HG03196 (cell line): ENCODE data around the gene SEPTIN12.

Source experiments
- ATAC-seq: cut with Tn5 transposase; IDR thresholded peaks from one replicate; pipeline ENCODE4 v1.9.1; 2021; ENCODE audit not compliant: unreplicated experiment

Gene SEPTIN12, protein sequence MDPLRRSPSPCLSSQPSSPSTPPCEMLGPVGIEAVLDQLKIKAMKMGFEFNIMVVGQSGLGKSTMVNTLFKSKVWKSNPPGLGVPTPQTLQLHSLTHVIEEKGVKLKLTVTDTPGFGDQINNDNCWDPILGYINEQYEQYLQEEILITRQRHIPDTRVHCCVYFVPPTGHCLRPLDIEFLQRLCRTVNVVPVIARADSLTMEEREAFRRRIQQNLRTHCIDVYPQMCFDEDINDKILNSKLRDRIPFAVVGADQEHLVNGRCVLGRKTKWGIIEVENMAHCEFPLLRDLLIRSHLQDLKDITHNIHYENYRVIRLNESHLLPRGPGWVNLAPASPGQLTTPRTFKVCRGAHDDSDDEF

GRCh38 chr16:4787627-4788482 lies at the start of gene SEPTIN12:
TSS of gene SEPTIN12 (minus strand) at chr16:4788345. CDS start at chr16:4787645, 700 bp downstream.
- ATAC-seq: no peak

DNA sequence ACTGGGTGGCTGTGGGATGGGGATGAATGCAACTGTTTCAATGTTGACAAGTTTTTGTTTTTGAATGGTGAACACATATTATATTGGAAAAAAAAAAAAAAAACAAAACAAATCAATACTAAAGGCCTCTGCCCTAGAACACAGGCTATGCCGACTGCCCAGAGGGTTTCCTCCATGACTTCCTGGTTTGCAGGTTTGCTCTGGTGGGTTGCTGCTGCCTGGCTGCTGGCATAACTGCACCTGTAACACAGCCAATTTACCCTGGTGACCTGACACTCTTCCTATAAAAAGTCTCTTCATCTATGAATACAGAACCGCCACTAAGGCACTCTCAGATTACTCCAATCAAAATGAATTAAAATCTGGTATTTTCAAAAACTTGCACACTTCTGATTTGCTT lies 48.6 kb upstream of the SEPTIN12 start:
- no peak for ATAC-seq

DNA sequence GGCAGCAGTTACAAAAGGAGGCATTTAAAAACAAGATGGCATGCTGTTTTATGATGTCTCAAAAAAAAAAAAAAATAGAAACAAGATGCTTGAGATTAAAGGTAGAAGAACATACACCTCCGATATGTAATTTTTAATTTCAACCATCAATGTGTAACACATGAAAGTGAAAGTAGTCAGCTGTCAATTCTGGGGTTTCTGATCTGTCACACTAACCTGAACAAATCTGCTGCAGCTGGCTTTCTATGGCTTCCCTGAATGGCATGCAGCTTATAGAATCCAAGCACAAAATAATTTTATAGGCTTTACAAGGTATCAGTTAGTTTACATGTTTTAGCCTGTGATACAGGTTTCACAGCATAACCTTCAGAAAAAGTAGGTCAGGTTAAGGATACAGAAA lies 45.4 kb upstream of the SEPTIN12 start:
- no peak for ATAC-seq

- ATAC-seq: no peak
Measured at GRCh38 chr16:4832698-4833343, 44.7 kb upstream of the SEPTIN12 start.

GRCh38 chr16:4831616-4832015 lies 43.5 kb upstream of the SEPTIN12 start:
- no peak for ATAC-seq

GRCh38 chr16:4830408-4830807 lies 42.3 kb upstream of the SEPTIN12 start:
- ATAC-seq: no peak

- ATAC-seq: no peak
Measured at GRCh38 chr16:4828567-4829321, 40.6 kb upstream of the SEPTIN12 start.

GRCh38 chr16:4826980-4827379 lies 38.8 kb upstream of the SEPTIN12 start:
- no peak for ATAC-seq

- ATAC-seq: no peak
Measured at GRCh38 chr16:4826526-4826925, 38.4 kb upstream of the SEPTIN12 start.

GRCh38 chr16:4825196-4825595 lies 37.1 kb upstream of the SEPTIN12 start:
- ATAC-seq: no peak

DNA sequence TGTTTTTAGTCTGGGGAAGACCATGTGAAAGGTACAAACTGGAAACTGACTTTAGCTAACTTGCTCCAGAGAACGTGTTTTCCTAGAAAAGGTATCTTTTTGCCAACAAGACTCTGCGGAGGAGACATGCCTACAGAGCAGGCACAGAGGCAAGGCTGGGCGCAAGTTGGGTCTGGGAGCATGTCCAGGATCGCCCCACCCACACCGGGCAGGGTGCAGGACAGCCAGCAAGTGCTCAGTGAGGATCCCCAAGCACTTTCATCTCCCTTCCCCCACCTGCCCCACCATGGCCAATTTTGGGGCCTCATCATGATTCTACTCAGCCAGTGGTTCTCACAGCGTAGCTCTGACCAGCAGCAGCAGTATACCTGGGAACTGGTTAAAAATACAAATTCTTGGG lies 32.5 kb upstream of the SEPTIN12 start:
- no peak for ATAC-seq

- no peak for ATAC-seq
Measured at GRCh38 chr16:4814542-4815173, 26.5 kb upstream of the SEPTIN12 start.

- no peak for ATAC-seq
Measured at GRCh38 chr16:4814046-4814445, 25.9 kb upstream of the SEPTIN12 start.

DNA sequence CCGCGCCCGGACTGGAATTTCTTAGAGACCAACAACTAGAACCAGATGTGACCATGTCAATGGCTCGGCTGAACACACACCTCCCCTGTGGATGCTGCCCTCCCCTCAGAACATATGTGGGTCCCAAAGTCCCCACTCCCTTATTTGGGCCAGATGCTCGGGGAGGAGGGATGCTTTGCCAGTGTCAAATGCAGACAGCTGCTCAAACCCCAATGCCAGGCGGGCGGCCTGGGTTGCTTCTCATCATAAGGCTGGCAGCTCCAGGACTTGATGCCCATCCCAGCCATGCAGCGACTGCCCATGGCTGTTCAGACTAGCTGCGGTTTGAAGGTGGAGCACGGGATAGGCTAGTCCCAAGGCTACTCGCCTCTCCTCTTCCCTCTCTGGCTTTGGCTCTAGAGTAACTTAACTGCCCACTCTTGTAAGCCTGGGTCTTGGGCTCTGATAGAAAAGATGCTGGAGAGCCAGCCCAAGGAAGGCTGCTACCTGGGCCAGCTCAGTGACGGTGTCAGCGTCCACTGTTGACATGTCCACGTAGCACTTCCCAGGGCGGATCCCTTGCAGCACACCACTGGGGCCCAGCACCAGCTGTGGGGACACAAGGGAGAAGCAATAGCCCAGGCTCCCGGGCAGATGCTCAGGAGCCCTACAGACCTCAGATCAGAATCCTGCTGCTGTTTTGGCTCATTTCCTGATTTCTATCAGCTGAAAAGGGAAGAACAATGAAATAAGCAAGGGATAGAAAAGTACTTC lies 25.3 kb upstream of the SEPTIN12 start:
- no peak for ATAC-seq

DNA sequence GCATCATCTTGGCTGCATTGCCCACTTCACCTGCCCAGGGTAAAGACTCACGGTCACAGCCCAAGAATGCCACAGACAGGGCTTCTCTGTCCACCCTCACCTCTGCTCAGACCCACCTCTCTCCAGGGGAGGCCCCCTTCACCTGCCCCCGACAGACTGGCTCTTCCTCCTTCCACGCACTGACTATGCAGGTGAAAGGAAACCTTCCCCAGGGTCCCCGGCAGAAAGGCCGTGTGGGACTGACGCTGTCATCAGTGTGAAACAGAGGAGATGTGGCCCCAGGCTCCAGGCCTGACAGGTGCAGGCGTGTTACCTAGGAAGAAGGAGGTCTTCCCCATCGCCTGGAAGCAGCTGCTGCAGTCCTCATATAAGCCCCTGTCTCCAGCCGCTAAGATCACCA lies 23.6 kb upstream of the SEPTIN12 start:
- ATAC-seq: no peak

- no peak for ATAC-seq
Measured at GRCh38 chr16:4811242-4811641, 23.1 kb upstream of the SEPTIN12 start.

GRCh38 chr16:4806280-4806679 lies 18.1 kb upstream of the SEPTIN12 start:
- ATAC-seq: no peak

DNA sequence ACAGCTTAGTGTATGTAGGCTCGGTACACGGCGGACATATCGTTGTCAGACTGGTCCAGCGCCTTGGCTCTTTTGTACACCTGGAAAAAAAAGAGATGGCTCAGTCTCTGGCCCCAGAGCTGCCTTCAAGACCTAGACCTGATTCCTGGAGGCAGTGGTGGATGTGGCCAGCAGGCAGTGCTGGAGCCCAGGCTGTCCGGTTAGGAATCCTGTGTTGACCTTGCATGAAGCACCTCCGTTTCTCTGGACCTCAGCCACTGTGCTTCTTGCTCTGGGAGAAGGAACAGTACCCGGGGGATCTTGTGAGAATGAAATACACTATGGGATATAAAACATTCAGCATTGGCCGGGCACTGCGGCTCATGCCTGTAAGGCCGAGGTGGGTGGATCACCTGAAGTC lies 17.1 kb upstream of the SEPTIN12 start:
- no peak for ATAC-seq

DNA sequence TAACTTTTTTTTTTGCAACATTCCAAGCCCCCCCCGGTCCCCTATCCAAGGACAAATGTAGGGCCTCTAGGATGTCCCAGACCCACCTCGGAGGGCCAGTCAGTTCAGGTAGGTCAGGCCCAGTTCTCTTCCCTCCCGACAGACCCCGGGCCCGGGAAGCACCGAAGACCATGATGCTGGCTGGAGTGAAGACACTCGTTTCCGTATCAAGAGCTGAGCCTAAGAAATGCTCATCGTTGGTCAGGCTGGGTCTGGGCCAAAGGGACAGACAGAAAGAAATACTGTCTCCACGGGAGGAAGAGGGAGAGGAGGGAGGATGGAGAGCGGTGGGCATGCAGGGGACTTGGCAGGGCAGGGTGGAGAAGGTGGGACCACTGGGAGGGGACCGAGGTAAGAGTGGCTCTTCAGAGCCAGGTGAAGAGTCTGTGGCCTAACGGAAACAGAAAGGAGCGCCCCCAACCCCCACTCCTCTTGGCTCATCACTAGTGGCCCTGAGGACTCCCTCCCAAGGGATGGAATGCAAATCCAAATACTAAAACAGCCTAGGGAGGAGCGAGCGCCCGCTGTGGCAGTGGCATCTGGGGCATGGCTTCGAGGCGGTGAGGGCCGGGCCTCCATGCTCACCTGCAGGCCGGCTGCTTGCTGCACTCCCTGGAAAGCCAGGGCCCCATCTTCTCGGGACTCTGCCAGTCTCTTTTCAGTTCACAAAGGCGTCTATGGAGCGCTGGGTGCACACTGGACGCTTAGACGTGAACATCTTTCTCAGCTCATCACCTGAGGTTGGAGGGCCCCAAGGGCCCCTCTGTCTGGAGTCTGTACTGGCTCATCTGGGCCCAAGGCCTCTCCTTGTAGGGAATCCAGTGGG lies 16.0 kb upstream of the SEPTIN12 start:
- no peak for ATAC-seq
